ENCODE data around the gene ZNF555.

- TF ChIP-seq CTCF (IDR thresholded peaks at IDR 0.05 in 4 of 5, conservative IDR thresholded peaks at IDR 0.05 in 1 of 5): no peak
- no peak for TF ChIP-seq POLR2A (IDR thresholded peaks at IDR 0.05)
These were observed 61.4 kb downstream of the ZNF555 start for GRCh38 chr19:2902590-2903218.
